NCI-H1417 (cell line): ENCODE results near the gene MPEG1.

ENCODE experiments used
- DNase-seq, 3 experiments: peaks; one replicate each; lab custom pipeline; 2025; lab: John Stamatoyannopoulos, UW

The MPEG1 gene

DNA sequence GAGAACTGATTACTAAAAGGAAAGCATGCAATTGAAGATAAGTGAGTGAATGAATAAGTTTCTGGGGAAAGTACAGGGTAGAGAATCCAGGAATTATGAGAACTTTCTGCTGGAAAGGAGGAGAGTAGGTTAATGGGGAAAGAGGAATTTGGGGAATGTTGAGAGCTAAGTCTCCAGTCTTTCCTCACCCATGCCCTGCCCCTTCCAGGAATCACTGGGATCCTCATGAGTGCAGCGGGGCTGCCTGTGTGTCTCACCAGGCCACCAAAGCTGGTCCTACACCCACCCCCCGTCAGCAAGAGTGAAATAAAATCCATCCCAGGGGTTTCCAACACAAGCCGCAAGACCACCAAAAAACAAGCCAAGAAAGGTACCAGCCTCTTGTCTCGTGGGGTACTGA, 23.8 kb downstream of the MPEG1 start:
- no peak for DNase-seq

DNA sequence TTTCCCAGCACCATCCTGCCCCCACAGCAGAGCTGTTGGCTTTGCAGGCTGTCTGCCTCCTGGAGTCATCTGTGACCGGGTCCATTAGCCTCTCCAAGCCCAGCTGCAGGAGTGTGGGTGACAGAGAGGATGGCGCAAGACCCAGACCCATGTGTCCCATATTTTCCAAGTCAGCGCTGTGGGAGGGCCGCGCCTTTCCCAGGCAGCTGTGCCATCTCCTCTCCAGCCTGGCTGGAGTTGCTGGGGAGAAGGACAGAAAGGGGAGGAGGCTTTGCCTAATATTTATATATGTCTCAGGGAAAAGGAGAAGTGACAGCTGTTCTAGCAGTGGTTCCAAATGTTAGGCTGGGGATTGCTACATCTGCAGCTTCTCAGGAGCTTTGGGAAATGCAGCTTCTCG, 25.1 kb downstream of the MPEG1 start:
- DNase-seq, result no peak

DNA sequence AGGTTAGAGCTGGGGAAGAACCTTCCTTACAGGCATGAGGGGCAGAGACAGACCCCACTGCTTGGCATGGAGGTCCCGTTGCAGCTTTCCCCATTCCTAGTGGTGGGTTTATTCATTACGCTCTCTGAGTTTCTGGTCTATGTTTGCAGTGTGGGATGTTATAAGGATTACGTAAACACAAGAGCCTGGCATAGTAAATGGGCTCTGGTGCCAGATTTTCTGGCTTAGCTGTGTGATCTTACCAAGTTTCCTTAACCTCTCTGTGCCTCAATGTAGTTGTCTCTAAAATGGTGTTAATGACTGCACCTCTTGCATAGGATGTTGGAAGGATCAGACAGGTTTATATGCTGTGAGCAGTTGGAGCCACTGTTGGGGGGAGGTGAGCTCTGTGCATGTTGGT, 25.7 kb downstream of the MPEG1 start:
- DNase-seq, result no peak

DNA sequence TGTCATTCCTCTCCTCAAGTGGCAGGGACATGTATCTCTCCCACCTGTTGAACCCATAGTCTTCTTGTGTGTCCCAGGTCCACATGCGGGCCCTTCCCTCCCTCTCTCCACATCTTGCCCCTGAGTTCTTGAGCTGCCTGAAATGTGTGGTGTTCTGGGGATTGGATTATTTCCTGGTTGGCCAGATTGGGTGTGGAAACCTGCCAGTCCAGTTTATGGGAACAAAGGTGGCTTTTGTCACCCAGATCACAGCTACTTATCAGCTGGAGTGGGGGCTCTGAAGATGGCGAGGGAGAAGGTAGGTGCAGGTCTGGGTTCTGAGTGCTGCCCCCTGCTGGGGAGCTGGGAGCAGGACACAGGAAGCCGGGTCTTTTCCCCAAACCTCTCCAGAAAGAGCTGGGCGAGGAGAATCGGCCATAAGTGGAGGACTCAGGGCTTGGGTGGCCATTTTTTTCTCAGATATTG, 26.6 kb downstream of the MPEG1 start:
- DNase-seq, result peak in 1 of 3 experiments; percentile 22

DNA sequence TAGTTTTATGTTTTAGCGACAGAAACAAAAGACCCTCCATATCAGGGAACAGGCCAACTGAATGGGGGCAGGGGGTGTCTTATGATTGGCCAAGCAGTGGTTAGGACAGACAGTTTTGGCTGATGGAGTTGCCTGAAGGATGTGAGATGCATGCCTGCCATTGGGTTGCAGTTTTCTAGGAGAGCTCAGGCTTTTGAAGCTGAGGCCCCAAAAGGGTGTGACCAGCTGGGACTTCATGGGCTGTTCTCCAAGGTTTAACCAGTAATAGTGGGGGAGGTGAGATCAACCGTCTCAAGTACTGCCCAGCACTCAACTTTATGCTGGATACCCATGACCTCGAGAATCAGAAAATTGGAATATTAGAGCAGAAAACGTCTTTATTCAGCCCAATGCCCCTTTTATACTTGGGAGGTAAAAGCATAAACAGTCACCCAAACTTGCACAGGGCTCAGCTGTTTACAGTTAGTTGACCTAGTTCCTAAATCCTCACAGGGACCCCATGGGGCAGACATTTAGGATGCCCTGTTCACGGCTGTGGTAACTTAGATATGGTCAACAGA, 27.3 kb downstream of the MPEG1 start:
- no peak for DNase-seq

DNA sequence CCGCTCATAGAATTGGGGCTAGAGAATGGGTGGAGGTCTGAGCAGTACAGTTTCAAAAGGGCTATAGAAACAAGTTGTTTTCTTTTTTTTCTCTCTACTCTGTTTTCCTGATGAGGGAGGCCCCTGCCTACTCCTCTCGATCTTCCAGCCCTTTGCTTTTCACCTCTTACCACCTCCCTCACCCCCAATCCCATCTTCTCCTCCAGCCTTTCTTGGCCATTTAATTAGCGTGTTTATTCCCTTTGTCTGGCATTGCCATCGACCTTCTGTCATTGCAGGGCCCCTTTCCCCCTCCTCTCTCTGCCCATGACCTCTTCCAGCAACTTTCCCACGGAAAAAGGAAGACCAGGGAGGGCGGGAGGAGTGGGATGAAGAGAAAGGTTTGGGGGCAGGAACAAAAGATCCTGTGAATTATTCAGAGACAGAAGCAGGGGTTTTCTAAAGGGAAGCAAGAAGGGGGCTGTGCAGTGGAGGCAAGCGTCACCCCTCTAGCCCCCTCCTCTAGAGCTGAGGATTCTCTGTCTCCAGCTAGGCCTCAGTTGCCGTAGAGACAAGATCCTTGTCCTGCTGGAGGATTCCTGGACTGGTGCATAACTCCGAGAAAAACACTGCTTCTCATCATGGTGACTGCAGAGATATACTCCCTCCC, 27.9 kb downstream of the MPEG1 start:
- DNase-seq, result no peak

DNA sequence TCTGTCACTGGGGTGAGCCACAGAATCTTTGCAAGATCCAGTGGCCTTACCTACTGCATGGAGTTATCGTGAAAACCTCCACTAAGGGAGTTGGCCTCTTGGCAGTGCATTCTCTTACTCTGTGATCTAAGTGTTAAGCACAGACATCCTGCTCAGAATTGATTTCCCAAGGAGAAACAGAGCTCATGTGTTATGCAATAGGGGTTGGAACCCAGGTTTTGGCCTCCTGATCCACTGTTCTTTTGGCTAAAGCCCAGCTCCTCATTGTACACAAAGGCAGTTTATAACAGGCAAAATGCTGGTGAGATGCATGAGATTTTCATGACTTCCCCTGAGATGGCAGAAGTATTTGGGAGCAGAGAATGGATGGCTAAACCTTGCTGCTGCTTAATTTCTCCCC, 29.0 kb downstream of the MPEG1 start:
- DNase-seq, result no peak

DNA sequence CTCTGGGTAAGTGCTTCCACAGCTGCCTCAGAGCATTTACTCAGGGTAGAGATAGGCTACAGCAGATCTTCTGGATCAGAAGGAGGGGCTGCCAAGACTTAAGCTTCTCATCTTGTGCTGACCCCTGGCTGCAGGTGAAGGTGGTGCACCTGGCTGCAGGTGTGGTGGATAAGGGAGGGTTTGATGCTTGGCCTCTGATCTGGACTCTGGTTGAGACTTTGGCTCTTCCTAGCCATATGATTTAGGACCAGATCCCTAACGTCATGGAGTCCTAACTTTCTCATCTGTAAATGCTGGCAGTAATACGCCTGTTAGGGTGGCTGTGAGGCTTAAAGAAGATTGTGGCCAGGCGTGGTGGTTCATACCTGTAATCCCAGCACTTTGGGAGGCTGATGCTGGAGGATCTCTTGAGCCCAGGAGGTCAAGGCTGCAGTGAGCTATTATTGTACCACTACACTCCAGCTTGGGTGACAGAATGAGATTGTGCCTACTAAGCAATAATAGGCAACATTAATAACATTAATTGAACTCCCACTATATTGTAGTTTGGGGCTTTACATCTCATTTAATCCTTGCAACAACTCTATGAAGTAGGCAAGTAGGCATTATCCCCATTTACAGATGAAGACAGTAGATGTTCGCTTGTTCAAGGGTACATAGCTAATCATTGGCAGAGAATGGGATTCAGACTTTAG, 30.1 kb downstream of the MPEG1 start:
- no peak for DNase-seq

DNA sequence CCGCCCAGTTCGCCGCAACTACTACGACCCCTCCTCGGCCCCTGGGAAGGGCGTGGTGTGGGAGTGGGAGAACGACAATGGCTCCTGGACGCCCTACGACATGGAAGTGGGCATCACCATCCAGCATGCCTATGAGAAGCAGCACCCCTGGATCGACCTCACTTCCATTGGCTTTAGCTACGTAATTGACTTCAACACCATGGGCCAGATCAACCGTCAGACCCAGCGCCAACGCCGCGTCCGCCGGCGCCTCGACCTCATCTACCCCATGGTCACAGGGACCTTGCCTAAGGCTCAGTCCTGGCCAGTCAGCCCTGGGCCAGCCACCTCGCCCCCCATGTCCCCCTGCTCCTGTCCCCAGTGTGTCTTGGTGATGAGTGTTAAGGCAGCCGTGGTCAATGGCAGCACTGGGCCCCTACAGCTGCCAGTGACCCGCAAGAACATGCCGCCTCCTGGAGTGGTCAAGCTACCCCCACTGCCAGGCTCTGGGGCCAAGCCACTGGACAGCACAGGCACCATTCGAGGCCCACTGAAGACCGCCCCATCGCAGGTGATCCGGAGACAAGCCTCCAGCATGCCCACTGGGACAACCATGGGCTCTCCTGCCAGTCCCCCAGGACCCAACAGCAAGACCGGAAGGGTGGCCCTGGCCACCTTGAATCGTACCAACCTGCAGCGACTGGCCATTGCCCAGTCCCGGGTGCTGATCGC, 30.8 kb downstream of the MPEG1 start:
- no peak for DNase-seq

DNA sequence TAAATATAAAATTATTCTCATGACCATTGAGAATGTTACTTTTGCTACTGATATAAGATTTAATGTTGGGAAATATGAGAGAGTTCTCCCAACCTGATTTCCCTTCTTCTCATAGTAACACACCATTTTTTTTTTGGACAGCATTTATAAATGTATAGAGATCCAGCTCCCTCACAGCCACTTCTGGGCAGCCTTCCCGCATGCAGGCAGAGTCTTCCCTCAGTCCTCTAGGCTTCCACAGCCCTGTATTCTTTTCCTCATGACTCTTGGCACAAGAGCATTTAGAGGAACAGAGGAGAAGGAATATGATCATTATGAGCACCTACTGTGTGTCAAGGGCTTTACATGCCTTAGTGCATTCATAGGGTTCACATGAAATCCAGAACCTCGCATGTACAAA, 31.8 kb downstream of the MPEG1 start:
- no peak for DNase-seq

DNA sequence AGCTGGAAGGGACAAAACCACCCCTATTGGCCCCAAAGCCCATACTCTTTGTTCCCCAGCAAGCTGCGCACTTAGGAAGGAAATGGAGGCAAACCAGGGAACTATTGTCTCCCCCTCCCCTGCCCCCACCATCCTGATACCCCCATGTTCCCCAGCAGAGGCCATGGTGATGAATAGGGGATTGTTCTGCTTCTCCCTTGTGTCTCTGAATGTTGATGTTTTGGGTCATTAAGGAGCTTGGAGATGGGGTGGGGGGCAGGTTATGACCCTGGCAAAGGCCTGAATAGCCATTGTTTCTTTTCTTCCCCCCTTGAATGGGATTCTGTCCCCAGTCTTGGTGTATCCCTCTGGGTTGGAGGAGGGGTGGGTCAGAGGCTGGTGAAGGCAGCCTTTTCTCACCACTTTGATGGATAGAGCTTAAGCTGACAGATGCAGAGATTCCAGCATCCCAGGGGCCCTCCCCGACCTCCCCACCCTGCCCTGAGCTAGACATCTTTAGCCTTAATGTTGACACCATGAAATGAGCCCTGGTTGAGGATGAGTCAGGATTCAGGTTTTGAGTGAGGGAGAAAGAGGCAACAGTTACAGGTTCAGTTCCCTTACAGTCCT, 32.5 kb downstream of the MPEG1 start:
- DNase-seq, result no peak

DNA sequence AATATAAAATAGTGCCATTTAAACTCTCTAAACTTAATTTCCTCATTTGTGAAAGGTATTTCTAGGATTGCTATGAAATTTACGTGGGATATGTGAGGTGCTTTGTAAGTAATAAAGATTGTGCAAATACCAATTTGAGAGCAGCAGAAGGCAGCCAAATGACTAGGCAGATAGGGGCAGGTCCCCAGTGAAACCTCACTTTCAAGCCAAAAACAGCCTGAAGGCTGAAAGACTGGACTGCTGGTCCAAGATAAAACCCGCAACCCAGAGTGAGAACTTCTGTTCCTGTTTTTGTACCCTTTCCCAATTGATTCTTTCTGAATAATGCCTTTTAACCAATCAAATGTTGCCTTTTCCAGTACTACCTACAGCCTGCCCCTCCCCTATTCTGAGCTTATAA, 33.6 kb downstream of the MPEG1 start:
- no peak for DNase-seq

DNA sequence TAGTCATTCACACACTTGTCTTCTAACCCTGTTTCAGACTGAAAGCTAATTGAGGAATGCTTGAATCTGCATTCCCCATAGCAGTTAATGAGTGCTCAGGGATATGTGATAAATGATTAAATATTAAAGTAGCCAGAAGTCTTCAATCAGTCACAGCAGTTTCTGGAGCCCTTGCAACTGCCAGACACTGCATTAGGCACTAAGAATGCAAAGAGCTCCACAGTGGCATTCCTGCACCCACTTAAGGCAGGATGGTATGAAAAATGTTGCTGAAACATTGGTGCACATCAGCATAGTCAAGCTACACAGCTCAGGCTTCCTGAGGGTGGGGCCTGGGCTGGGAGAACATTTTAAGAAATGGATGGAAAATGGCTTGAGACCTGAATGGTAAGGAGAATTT, 34.3 kb downstream of the MPEG1 start:
- DNase-seq, result no peak

DNA sequence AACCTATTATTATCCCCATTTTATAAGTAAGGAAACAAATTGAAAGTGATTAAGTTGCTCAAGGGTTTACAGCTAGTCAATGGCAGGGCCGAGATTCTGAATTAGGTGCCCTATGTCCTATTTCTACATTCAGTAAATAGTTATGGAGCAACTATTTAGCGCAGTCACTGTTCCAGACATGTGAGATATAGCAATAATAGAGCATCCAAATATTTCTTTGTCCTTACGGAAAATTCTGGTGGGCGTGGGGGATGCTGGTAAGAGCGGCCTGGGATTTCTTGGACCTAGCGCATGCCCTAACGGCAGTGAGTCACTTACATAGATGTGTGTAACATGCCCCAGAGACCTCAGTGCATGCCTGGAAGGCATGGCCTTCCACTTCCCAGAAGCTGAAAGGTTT, 36.4 kb downstream of the MPEG1 start:
- no peak for DNase-seq

DNA sequence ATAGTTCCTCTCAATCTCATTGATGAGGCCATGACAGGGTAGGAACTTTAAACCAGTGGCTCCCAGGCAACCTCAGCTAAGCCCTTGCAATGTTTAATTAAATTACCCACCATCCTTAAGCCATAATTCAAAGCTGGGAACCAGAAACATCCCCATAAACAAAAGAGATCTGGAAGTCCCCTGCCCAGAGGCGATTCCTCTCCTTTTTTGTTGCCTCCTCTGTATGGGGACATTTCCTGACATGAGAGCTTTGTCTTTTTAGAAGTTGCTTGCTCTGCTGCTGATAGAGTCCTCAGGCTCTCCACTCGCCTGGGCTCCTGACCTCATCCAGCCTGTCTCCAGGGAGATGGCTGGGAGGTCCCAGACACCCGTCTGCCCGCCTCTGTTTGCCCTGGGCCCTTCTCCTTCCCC, 37.6 kb downstream of the MPEG1 start:
- DNase-seq, result no peak

DNA sequence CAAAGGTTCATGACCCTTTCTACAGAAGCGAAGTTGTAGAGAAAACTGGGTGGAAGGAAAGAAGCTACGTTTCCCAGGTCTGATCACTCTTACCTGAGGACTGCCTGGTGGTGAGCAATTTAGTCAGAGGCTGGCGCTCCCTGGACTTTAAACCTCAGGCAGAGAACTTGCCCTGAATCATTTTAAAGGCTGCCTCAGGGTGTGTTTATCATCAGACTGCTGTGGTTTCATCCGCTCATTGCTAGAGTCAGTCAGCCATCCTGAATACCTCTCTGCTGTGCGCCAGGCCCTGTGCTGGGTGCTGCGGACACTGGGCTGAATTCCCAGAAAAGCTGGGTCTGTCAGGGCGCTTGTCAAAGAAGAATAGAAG, 38.1 kb downstream of the MPEG1 start:
- DNase-seq, result no peak

DNA sequence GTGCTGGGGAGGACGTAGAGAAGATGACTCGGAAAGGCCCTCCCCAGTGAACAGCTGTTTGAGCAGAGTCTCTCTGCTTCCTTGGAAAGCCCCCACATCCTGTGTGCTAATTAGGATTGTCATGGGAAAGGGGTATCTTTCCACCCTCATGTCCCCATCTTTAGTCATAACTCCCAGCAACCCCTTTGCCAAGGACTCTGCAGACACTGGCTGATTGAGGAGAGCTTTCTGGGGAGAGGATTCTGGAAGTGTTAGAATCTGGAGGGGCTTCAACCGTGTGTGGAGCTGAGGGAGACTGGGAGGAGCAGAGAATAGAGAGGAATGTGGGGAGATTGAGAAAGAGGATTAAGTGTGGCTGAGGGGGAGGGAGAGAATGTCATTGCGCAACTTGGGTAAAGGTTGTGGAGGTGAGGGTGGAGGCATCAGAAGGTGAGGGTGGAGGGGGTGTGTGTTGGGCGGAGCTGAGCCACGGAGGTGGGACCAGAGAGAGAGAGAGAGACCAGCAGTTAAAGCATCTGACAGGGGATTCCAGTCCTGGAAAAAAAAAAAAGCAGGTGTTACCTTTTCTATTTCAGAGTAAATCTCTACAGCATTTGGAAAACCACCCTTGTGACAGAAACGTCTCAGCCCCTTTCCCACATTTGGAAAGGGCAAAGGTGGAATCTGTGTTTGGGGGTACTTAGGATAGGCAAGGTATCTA, 38.6 kb downstream of the MPEG1 start:
- no peak for DNase-seq

DNA sequence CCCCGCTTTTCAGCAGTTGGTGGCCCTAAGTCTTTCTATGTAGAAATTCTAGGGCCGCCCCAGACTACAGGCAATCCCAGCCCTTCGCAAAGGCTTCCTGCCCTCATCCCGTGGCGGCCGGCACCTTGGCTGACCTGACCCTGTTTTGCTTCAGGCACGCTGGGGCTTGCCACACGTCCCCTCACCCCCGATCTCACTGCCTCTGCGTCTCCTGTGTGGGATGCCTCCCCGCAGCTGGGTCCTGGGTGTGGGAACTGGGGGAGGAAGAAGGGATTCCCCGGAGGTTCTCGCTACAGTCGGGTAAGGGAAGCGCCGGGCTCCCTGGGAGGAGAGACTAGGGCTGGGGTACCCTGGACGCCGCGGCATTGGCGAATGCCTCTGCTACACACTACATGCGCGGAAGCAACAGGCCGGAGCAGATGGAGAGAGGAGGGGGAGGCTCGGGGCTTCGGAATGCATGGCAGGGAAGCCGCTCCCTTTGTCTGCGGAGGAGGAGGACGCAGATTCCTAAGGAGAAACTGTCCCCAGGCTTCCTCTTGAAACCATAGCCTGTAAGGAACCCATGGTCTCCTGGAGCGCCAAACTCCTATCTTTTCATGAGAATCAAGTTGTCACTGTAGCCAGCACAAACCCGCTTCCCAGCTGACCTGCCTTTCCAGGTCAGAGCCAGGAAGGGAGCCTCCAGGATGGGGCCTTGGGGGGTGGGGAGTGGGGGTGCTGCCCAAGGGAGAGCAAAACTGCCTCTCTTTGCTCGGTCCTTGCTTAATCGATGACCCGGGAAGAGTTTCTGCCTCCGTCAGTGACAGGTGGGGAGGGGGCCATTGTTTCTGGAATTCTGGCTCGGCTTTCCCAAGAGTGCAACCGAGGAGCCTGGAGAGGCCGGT, 39.4 kb downstream of the MPEG1 start:
- DNase-seq, result peak in 2 of 3 experiments; percentile 48 to 68

DNA sequence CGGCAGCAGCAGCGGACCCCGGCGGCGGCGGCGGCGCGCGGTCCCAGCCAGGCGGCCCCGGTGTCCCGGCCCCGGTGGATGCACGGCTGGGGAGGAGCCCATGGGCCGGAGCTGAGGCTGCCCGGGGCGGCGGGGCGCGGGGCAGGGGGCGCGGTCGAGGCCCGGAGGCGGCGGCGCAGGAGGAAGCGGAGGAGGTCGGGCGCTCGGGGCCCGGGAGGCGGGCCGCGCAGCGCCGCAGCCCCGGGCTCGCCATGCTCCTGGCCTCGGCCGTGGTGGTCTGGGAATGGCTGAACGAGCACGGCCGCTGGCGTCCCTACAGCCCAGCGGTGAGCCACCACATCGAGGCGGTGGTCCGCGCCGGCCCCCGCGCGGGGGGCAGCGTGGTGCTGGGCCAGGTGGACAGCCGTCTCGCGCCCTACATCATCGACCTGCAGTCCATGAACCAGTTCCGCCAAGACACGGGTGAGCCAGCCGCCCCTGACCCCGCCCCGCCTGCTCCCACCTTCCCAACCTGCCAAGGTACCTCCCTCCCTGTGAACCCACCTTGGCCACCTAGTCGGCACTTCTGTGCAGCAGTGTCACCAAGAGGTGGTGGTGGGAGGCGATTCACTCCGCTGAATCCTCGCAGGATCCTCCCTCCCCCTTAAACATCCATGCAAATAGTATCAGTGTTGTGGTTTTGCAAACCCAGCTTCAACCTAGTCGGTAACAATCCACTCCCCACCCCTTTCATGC, 40.2 kb downstream of the MPEG1 start:
- peak in 2 of 3 experiments; percentile 54 to 62 for DNase-seq
